H1 (cell line): ENCODE measurements around the gene LDHAL6A. TPM values are rescaled to one million over a fixed set of nuclear protein-coding genes. Genes with fewer than 3 reads are reported as not detected.

Experiments
- CTCF ChIA-PET: fragments of 300-600 bp; sonication (Branson Sonifier 250); formaldehyde crosslinking; loops from one replicate; lab custom pipeline; 2021; ENCODE audit not compliant: partially characterized antibody; lab: Charles Lee
- POLR2A ChIA-PET: fragments of 300-600 bp; sonication (Branson Sonifier 250); formaldehyde crosslinking; loops from one replicate; lab custom pipeline; 2021; ENCODE audit warnings: inconsistent platforms; ENCODE audit not compliant: partially characterized antibody; lab: Charles Lee
- DNase-seq, 2 experiments: peaks; one replicate each; pipeline versions ENCODE4 v3.0.0 to v3.0.0-alpha.2; 2010 to 2022; ENCODE audit warnings: low spot score in 2 of 2, low read depth in 1 of 2, mixed read lengths in 1 of 2
- FAIRE-seq: peaks from 2 replicates; lab custom pipeline; 2011; peaks lifted over from hg19 to GRCh38; lab: Jason Lieb, UNC
- H2AFZ ChIP-seq: 2 replicates; pipeline ENCODE4 v1.8.1; 2012; ENCODE audit warnings: low read length, inconsistent platforms
- H2AK5ac ChIP-seq: 2 replicates; pipeline ENCODE4 v1.6.1; 2013; ENCODE audit warnings: low read depth, low read length
- H2BK120ac ChIP-seq: replicated peaks from 2 replicates; pipeline ENCODE3; 2013; ENCODE audit warnings: low read depth, low read length, inconsistent platforms
- H2BK12ac ChIP-seq: 2 replicates; pipeline ENCODE4 v1.6.1; 2013; ENCODE audit warnings: low read depth, low read length
- H2BK15ac ChIP-seq: 2 replicates; pipeline ENCODE4 v1.6.1; 2013; ENCODE audit warnings: low read length
- H2BK20ac ChIP-seq: 2 replicates; pipeline ENCODE4 v1.6.1; 2013; ENCODE audit warnings: low read length
- H2BK5ac ChIP-seq: 2 replicates; pipeline ENCODE4 v1.6.1; 2013; ENCODE audit warnings: low read depth, low read length
- H3K14ac ChIP-seq: 2 replicates; pipeline ENCODE4 v1.6.1; 2013; ENCODE audit warnings: inconsistent platforms; ENCODE audit not compliant: insufficient read length
- H3K18ac ChIP-seq: 2 replicates; pipeline ENCODE4 v1.6.1; 2013; ENCODE audit warnings: low read length; ENCODE audit errors: extremely low read depth
- H3K23ac ChIP-seq: 2 replicates; pipeline ENCODE4 v1.6.1; 2013; ENCODE audit warnings: inconsistent platforms; ENCODE audit not compliant: insufficient read length
- H3K23me2 ChIP-seq: 2 replicates; pipeline ENCODE4 v1.6.1; 2013; ENCODE audit warnings: low read depth, low read length
- H3K27ac ChIP-seq: 2 replicates; pipeline ENCODE4 v1.6.1; 2011; ENCODE audit warnings: low read depth, low read length, inconsistent platforms
- H3K27me3 ChIP-seq, 4 experiments: replicated peaks in 1 of 4; 1 replicate in 1 of 4; 2 replicates in 3 of 4; pipeline versions ENCODE4 v1.6.1 to v1.8.1; 2011 to 2013; ENCODE audit warnings: low read length in 3 of 4, mild to moderate bottlenecking in 3 of 4, inconsistent platforms in 2 of 4, mixed read lengths in 2 of 4, moderate library complexity in 1 of 4; ENCODE audit not compliant: control insufficient read depth in 3 of 4, insufficient read depth in 3 of 4; ENCODE audit errors: extremely low read depth in 1 of 4
- H3K36me3 ChIP-seq, 4 experiments: 2 replicates each; pipeline versions ENCODE4 v1.6.1 to v1.8.1; 2011 to 2013; ENCODE audit warnings: mild to moderate bottlenecking in 4 of 4, low read length in 3 of 4, moderate library complexity in 2 of 4, control low read depth in 1 of 4, inconsistent platforms in 1 of 4; ENCODE audit not compliant: insufficient read depth in 4 of 4, control insufficient read depth in 2 of 4
- H3K4ac ChIP-seq: replicated peaks from 2 replicates; pipeline ENCODE3; 2013; ENCODE audit warnings: low read length, low read depth, mixed read lengths, inconsistent platforms; ENCODE audit not compliant: insufficient read length
- H3K4me1 ChIP-seq, 4 experiments: replicated peaks in 1 of 4; 1 replicate in 1 of 4; 2 replicates in 3 of 4; pipeline versions ENCODE4 v1.6.1 to v1.8.1; 2011 to 2013; ENCODE audit warnings: low read length in 3 of 4, inconsistent platforms in 2 of 4, mixed read lengths in 1 of 4; ENCODE audit not compliant: insufficient read depth in 4 of 4, control insufficient read depth in 3 of 4
- H3K4me2 ChIP-seq, 2 experiments: 2 replicates each; pipeline versions ENCODE4 v1.6.1 to v1.8.1; 2011 to 2013; ENCODE audit warnings: low read depth in 2 of 2, low read length in 2 of 2, control low read depth in 1 of 2, inconsistent platforms in 1 of 2, mild to moderate bottlenecking in 1 of 2; ENCODE audit not compliant: insufficient read depth in 1 of 2
- H3K4me3 ChIP-seq, 4 experiments: fragments of 200-600, 300-600 bp in 1 of 4; sonication (generic), shearing (Covaris generic), sonication (Bioruptor Twin) in 1 of 4; 2 replicates each; pipeline versions ENCODE4 v1.5.1 to v1.8.1; 2011 to 2016; ENCODE audit warnings: low read length in 4 of 4, low read depth in 3 of 4, control low read depth in 2 of 4, inconsistent platforms in 2 of 4, mild to moderate bottlenecking in 2 of 4, mixed read lengths in 1 of 4, moderate library complexity in 1 of 4; ENCODE audit not compliant: insufficient read depth in 2 of 4; ENCODE audit errors: extremely low read depth in 1 of 4
- H3K56ac ChIP-seq: replicated peaks from 2 replicates; pipeline ENCODE3; 2013; ENCODE audit warnings: low read depth, mild to moderate bottlenecking, mixed read lengths, low read length, inconsistent platforms; ENCODE audit not compliant: insufficient read length
- H3K79me1 ChIP-seq: 2 replicates; pipeline ENCODE4 v1.6.1; 2013; ENCODE audit warnings: low read depth, low read length, control low read depth
- H3K79me2 ChIP-seq, 2 experiments: 2 replicates each; pipeline versions ENCODE4 v1.6.1 to v1.8.1; 2012 to 2013; ENCODE audit warnings: low read length in 2 of 2, mild to moderate bottlenecking in 2 of 2, inconsistent platforms in 1 of 2; ENCODE audit not compliant: insufficient read depth in 2 of 2, control insufficient read depth in 1 of 2
- H3K9ac ChIP-seq, 4 experiments: replicated peaks in 1 of 4; 1 replicate in 1 of 4; 2 replicates in 3 of 4; pipeline versions ENCODE4 v1.6.1 to v1.8.1; 2011 to 2013; ENCODE audit warnings: low read depth in 3 of 4, low read length in 3 of 4, control low read depth in 2 of 4, mild to moderate bottlenecking in 2 of 4, moderate library complexity in 2 of 4, inconsistent platforms in 1 of 4; ENCODE audit errors: extremely low read depth in 1 of 4
- H3K9me3 ChIP-seq, 2 experiments: 2 replicates each; pipeline versions ENCODE4 v1.6.1 to v1.8.1; 2012 to 2013; ENCODE audit warnings: mild to moderate bottlenecking in 2 of 2, moderate library complexity in 2 of 2, control low read depth in 1 of 2, inconsistent platforms in 1 of 2, low read depth in 1 of 2, low read length in 1 of 2, mixed read lengths in 1 of 2; ENCODE audit not compliant: insufficient read depth in 2 of 2
- H4K20me1 ChIP-seq, 2 experiments: replicated peaks in 1 of 2; 2 replicates each; pipeline versions ENCODE3 to v1.8.1; 2011 to 2013; ENCODE audit warnings: inconsistent platforms in 2 of 2, low read length in 2 of 2, mild to moderate bottlenecking in 1 of 2; ENCODE audit not compliant: insufficient read depth in 2 of 2, control insufficient read depth in 1 of 2
- H4K5ac ChIP-seq: 2 replicates; pipeline ENCODE4 v1.6.1; 2013; ENCODE audit warnings: low read length, low read depth, mixed read lengths, inconsistent platforms; ENCODE audit not compliant: insufficient read length
- H4K8ac ChIP-seq: 2 replicates; pipeline ENCODE4 v1.8.0; 2013; ENCODE audit warnings: mild to moderate bottlenecking, moderate library complexity, low read length, inconsistent platforms; ENCODE audit not compliant: insufficient read depth; ENCODE audit errors: extremely low read depth
- H4K91ac ChIP-seq: replicated peaks from 2 replicates; pipeline ENCODE3; 2013; ENCODE audit warnings: low read length, mixed read lengths, inconsistent platforms; ENCODE audit not compliant: insufficient read length
- ASH2L ChIP-seq: fragments of 200-600, 300-600 bp; sonication (generic); IDR thresholded peaks from one replicate; pipeline ENCODE4 v1.7.1; 2017; ENCODE audit warnings: low read length
- CBX5 ChIP-seq: fragments of 300-800, 300-1000 bp; sonication (generic); IDR thresholded peaks from 2 replicates; pipeline ENCODE4 v1.7.1; 2016; ENCODE audit warnings: antibody characterized with exemption, low read length, low read depth
- E2F6 ChIP-seq: IDR thresholded peaks from 2 replicates; pipeline ENCODE4 v1.6.1; 2012; ENCODE audit warnings: inconsistent platforms
- GABPA ChIP-seq: IDR thresholded peaks from 2 replicates; pipeline ENCODE4 v1.6.1; 2011; ENCODE audit warnings: mild to moderate bottlenecking, low read length, moderate library complexity, borderline replicate concordance; ENCODE audit not compliant: insufficient read depth
- RNF2 ChIP-seq: fragments of 200-900, 300-1000 bp; sonication (generic); IDR thresholded peaks from 2 replicates; pipeline ENCODE4 v1.7.1; 2016; ENCODE audit warnings: borderline replicate concordance, low read depth, mild to moderate bottlenecking, antibody characterized with exemption, low read length; ENCODE audit not compliant: poor library complexity, severe bottlenecking; ENCODE audit errors: missing control alignments
- SIRT6 ChIP-seq: IDR thresholded peaks from one replicate; pipeline ENCODE4 v1.7.1; 2012; ENCODE audit warnings: low read length, inconsistent platforms
- WGBS, 2 experiments: shearing (Covaris generic) in 1 of 2; methylation state at CpG; one replicate each; pipeline versions ENCODE4 v1.1.6 to v1.1.7; 2013 to 2015; ENCODE audit warnings: low lambda C conversion rate in 2 of 2, mixed read lengths in 2 of 2, inconsistent platforms in 1 of 2, low coverage in 1 of 2, missing lambda C conversion rate in 1 of 2; ENCODE audit not compliant: insufficient replicate concordance in 2 of 2, insufficient coverage in 1 of 2, insufficient read length in 1 of 2; ENCODE audit errors: extremely low coverage in 1 of 2, missing lambda C conversion rate in 1 of 2; 5-methylcytosine and 5-hydroxymethylcytosine counted together
- polyA plus RNA-seq, 7 experiments: library from polyadenylated mRNA; depleted of rRNA in 3 of 7; stranded (reverse) in 5 of 7; unstranded in 2 of 7; fragments of >200 nt in 5 of 7; fragments of 200-250 nt in 2 of 7; gene quantifications; 1 replicate in 5 of 7; 2 replicates in 1 of 7; 4 replicates in 1 of 7; pipeline versions ENCODE4 v1.2.1 to v1.2.3, GENCODE V29; 2011 to 2013; ENCODE audit warnings: missing spikeins in 2 of 7, mixed read lengths in 2 of 7
- total RNA-seq: library from RNA; stranded (reverse); fragmentation: NEBNext Ultra II Directional; extraction: Animal tissue kit (Norgen Biotek cat#: 25700); gene quantifications from 2 replicates; pipeline ENCODE4 v1.2.1, GENCODE V29; 2021
- TF ChIP-seq, protein P1 (sequence below): IDR thresholded peaks from 2 replicates; pipeline ENCODE4 v1.6.1; 2012; ENCODE audit warnings: low read length, inconsistent platforms

The LDHAL6A gene
- total and polyA plus RNA-seq, 2 of the 8 experiments (the other 6 are each of a cell fraction or from before 2014, with no cell fraction given) = not detected

- Histone ChIP-seq H3K18ac (no peak overlapping the region), H3K4me1 (no peaks in the 10 kb centered on the region), H3K23me2 (no peaks in the 10 kb centered on the region; the same call in 1 of the 2 replicates), H2AK5ac (no peak overlapping the region), H2AFZ (no peak overlapping the region), H3K79me2 (no peaks in the 10 kb centered on the region), H3K9ac (no peak overlapping the region), H3K56ac (no peak overlapping the region), H3K27me3 (no peaks in the 10 kb centered on the region), H3K79me1 (no peaks in the 10 kb centered on the region), H2BK20ac (no peak overlapping the region), H3K36me3 (no peaks in the 10 kb centered on the region), H2BK12ac (no peak overlapping the region), H3K23ac (no peak overlapping the region), H2BK5ac (no peak overlapping the region), H2BK15ac (no peak overlapping the region), H4K20me1 (no peaks in the 10 kb centered on the region), H3K4ac (no peak overlapping the region), H3K4me3 (no peak overlapping the region), H3K14ac (no peak overlapping the region), H4K91ac (no peak overlapping the region), H3K27ac (no peak overlapping the region), H4K8ac (no peak overlapping the region), H4K5ac (no peak overlapping the region), H3K4me2 (no peak overlapping the region), H3K9me3 (no peaks in the 10 kb centered on the region), H2BK120ac (no peak overlapping the region)
- CTCF ChIA-PET = interaction anchor here (0.6 to 0.7 kb wide), 2 partner anchors 13 to 730 kb away, joined by 4 read pairs; no protein-coding TSS in a partner anchor
- DNase-seq = no peak
- WGBS, 2 experiments = 84% methylated on average over 4 of the region's 4 CpGs; no CpG with 5 or more reads in 1 of the 2 experiments
- TF ChIP-seq SIRT6 = no peak
- TF ChIP-seq, protein P1, sequence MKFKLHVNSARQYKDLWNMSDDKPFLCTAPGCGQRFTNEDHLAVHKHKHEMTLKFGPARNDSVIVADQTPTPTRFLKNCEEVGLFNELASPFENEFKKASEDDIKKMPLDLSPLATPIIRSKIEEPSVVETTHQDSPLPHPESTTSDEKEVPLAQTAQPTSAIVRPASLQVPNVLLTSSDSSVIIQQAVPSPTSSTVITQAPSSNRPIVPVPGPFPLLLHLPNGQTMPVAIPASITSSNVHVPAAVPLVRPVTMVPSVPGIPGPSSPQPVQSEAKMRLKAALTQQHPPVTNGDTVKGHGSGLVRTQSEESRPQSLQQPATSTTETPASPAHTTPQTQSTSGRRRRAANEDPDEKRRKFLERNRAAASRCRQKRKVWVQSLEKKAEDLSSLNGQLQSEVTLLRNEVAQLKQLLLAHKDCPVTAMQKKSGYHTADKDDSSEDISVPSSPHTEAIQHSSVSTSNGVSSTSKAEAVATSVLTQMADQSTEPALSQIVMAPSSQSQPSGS = no peak
- TF ChIP-seq RNF2 = no peak
- no peak for TF ChIP-seq E2F6
- TF ChIP-seq GABPA = no peak
- no peak for TF ChIP-seq CBX5
- no peak for TF ChIP-seq ASH2L
- POLR2A ChIA-PET = no interaction called here
- no peak for FAIRE-seq
Measured at GRCh38 chr11:18459634-18460033, 4.0 kb downstream of the LDHAL6A start.
